Upper lobe of left lung (tissue), 6 donors: Measurements from ENCODE around the gene CEP41. TPM values are rescaled to one million over a fixed set of nuclear protein-coding genes. Genes with fewer than 3 reads are reported as not detected.

Experiments
- ATAC-seq, 2 donors: fragments of 200-7000 bp; cut with Tn5 transposase; one replicate each; pipeline ENCODE4 v1.9.1; 2022; ENCODE audit warnings: mild to moderate bottlenecking in 2 of 2, moderate library complexity in 2 of 2; ENCODE audit not compliant: low FRiP score in 2 of 2
- DNase-seq, 2 donors: peaks; one replicate each; pipeline ENCODE4 v3.0.0-alpha.2; 2019 to 2020
- H3K27ac ChIP-seq, 4 donors: fragments of 200-600 bp; sonication (generic); one replicate each; pipeline ENCODE4 v1.5.1; 2016 to 2019
- H3K27me3 ChIP-seq, 4 donors: fragments of 200-600 bp; sonication (generic); one replicate each; pipeline ENCODE4 v1.5.1; 2017 to 2019
- H3K36me3 ChIP-seq, 4 donors: fragments of 200-600 bp; sonication (generic); one replicate each; pipeline ENCODE4 v1.5.1; 2016 to 2019
- H3K4me1 ChIP-seq, 4 donors: fragments of 200-600 bp; sonication (generic); one replicate each; pipeline ENCODE4 v1.5.1; 2018 to 2019
- H3K4me3 ChIP-seq, 4 donors: fragments of 200-600 bp; sonication (generic); one replicate each; pipeline ENCODE4 v1.5.1; 2017 to 2019; ENCODE audit warnings: mild to moderate bottlenecking in 2 of 4, moderate library complexity in 1 of 4
- H3K9me3 ChIP-seq, 4 donors: fragments of 200-600 bp; sonication (generic); one replicate each; pipeline ENCODE4 v1.5.1; 2018 to 2019
- CTCF ChIP-seq, 6 experiments: fragments of 450-650 bp in 4 of 6; fragments of 200-600 bp in 2 of 6; sonication (generic) in 2 of 6; IDR thresholded peaks; one replicate each; pipeline ENCODE4 v1.5.1; 2016 to 2019; ENCODE audit warnings: antibody characterized with exemption in 6 of 6
- EP300 ChIP-seq, 4 donors: sonication (generic); formaldehyde crosslinking; IDR thresholded peaks; one replicate each; pipeline ENCODE4 v1.5.1; 2017; ENCODE audit warnings: antibody characterized with exemption in 4 of 4, control low read depth in 2 of 4
- POLR2A ChIP-seq, 4 donors: fragments of 450-650 bp; IDR thresholded peaks; one replicate each; pipeline ENCODE4 v1.5.1; 2016 to 2017; ENCODE audit warnings: antibody characterized with exemption in 4 of 4, mild to moderate bottlenecking in 2 of 4
- POLR2AphosphoS5 ChIP-seq, 2 donors: sonication (generic); formaldehyde crosslinking; IDR thresholded peaks; one replicate each; pipeline ENCODE4 v1.5.1; 2017; ENCODE audit warnings: antibody characterized with exemption in 2 of 2
- WGBS, 2 donors: methylation state at CpG; one replicate each; pipeline ENCODE4 v1.1.5; 2017 to 2018; 5-methylcytosine and 5-hydroxymethylcytosine counted together
- total RNA-seq, 6 donors: library from RNA; depleted of rRNA in 4 of 6; stranded (reverse); fragments of >200 nt in 4 of 6; gene quantifications; one replicate each; pipeline versions ENCODE4 v1.1.0 to v1.2.1, GENCODE V29; 2016 to 2021
- donor health status: DM: no; HTN: no; CAD: no; lungs with moderate emphysema.
- donor health status: DM: no; HTN: yes; CAD: no; lungs with severe emphysema.

CEP41 gene
- total RNA-seq, 6 donors from 2014 or later: 4.3 to 11.5 (median 7.2) TPM

DNA sequence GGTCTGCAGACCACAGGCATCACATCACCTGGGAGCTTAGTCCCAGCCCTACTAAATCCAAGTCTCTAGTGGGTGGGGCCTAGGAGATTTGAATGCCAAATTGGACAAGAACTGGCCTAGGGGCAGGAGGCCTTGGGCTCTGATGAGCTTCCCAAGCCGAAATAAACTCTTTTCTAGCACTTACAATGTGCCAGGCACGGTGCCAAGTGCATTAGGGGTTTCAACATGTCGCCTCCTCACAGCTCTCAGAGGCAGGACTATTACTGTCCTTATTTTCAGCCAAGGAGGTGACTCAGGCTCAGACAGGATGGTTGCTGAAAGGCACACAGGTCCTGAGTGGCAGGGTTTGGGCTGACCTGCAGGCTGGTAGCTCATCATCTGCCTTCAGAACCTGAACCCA lies 69.8 kb downstream of the CEP41 start:
- WGBS, 2 donors: 71 to 76% methylated on average over 3 of the region's 3 CpGs
- TF ChIP-seq POLR2A (IDR thresholded peaks at IDR 0.05): no peak
- TF ChIP-seq CTCF (IDR thresholded peaks at IDR 0.05): no peak
- TF ChIP-seq POLR2AphosphoS5 (IDR thresholded peaks at IDR 0.05): peak; percentile 31 to 33
- TF ChIP-seq EP300 (IDR thresholded peaks at IDR 0.05): no peak
- H3K27me3 ChIP-seq: no peaks in the 10 kb centered on the region
- no peak overlapping the region for H3K4me3 ChIP-seq
- peak overlapping the region; percentile 59 to 88 (median 84) for H3K27ac ChIP-seq
- H3K36me3 ChIP-seq: no peaks in the 10 kb centered on the region
- H3K9me3 ChIP-seq: no peaks in the 10 kb centered on the region
- ATAC-seq: no peak
- peak in 1 of 2 donors; percentile 31 for DNase-seq
- H3K4me1 ChIP-seq: peaks cover 25 to 50% (median 36%) of the 10 kb centered on the region in 4 donors

DNA sequence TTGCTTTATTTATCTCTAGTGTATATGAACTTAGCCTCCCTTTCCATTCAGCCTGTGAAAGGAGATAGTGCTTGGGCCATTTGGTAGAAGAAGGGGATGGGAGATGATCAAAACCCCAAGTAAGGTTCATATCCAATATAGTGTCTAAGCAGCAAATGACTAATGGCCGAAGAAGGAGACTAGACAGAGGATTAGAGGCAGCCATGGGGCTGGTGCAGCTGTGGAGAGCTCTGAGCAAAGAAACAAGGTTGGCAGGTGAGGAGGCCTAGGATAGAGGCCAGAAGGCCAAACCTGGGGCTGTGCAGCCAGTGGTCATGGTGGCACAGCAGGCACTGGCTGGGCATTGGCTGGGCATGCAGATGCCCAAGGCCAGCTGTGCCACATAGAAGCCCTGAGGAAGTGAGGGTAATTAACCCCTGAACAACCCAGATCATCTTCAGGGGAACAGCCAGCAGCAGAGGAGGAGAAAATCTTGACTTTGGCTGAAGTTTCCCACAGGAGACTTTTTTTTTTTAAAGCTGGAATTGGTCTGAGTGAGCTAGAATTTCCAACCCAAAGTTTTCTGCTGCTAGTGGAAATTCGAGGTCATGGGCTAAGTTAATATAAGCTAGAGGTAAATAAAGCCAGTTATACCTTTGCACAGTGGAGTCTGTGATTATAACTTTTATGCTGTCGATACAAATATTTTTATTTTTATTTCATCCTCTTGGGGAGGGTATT lies 70.8 kb downstream of the CEP41 start:
- DNase-seq (no peak), ATAC-seq (no peak)
- Histone ChIP-seq H3K36me3 (no peaks in the 10 kb centered on the region), H3K4me3 (no peak overlapping the region), H3K4me1 (peaks cover 25 to 50% (median 36%) of the 10 kb centered on the region in 4 donors), H3K27ac (peak overlapping the region; percentile 35 to 84 (median 60)), H3K9me3 (no peaks in the 10 kb centered on the region), H3K27me3 (no peaks in the 10 kb centered on the region)
- TF ChIP-seq POLR2AphosphoS5 (IDR thresholded peaks at IDR 0.05): no peak
- no peak for TF ChIP-seq CTCF (IDR thresholded peaks at IDR 0.05)
- no peak for TF ChIP-seq POLR2A (IDR thresholded peaks at IDR 0.05)
- no peak for TF ChIP-seq EP300 (IDR thresholded peaks at IDR 0.05)
- 67 to 71% methylated on average over 3 of the region's 3 CpGs for WGBS, 2 donors

DNA sequence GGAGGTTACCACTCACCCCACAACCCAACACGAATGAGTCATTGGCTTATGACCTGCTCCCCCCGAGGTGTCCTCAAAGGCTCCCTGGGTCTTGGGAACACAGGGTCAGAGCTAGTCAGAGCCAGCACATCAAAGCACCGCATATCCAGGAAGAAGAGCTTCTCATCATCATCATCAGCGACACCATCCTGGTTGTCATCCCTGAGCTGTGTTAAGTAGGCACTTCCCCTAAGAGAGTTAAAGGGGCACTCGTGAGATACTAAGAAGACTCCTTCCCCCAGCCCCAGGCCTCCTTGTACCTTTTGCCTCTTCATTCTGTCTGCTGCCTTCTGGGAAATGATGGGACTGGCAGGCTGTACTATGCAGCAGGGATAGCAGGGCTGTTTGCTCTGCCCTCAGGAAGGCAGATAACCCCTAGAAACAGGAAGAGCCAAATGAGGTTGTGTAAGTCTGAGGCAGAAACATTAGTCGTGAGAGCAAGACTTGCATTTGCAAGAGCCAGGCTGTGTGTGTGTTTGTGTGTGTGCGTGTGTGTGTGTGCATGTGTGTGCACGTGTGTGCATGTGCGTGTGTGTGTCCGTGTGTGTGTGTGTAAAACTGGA lies 71.6 kb downstream of the CEP41 start:
- peaks cover 22 to 48% (median 33%) of the 10 kb centered on the region in 4 donors for H3K4me1 ChIP-seq
- DNase-seq (no peak), ATAC-seq (peak in 1 of 2 donors; percentile 44)
- no peaks in the 10 kb centered on the region for H3K36me3 ChIP-seq
- peak overlapping the region; percentile 18 to 74 (median 40) for H3K27ac ChIP-seq
- TF ChIP-seq POLR2AphosphoS5 (IDR thresholded peaks at IDR 0.05) (peak; percentile 51 to 54), POLR2A (IDR thresholded peaks at IDR 0.05) (no peak), EP300 (IDR thresholded peaks at IDR 0.05) (peak in 3 of 4 donors; percentile 41 to 65 (median 57))
- H3K4me3 ChIP-seq: no peak overlapping the region
- H3K27me3 ChIP-seq: no peaks in the 10 kb centered on the region
- no peaks in the 10 kb centered on the region for H3K9me3 ChIP-seq
- WGBS, 2 donors: 35 to 39% methylated on average over 7 to 10 of the region's 10 CpGs

GRCh38 chr7:130367836-130368746 lies 72.7 kb downstream of the CEP41 start:
- TF ChIP-seq POLR2AphosphoS5 (IDR thresholded peaks at IDR 0.05) (no peak), CTCF (IDR thresholded peaks at IDR 0.05) (no peak), EP300 (IDR thresholded peaks at IDR 0.05) (no peak), POLR2A (IDR thresholded peaks at IDR 0.05) (no peak)
- DNase-seq (no peak), ATAC-seq (no peak)
- H3K36me3 ChIP-seq: no peaks in the 10 kb centered on the region
- peak overlapping the region; percentile 18 to 74 (median 40) for H3K27ac ChIP-seq
- H3K9me3 ChIP-seq: no peaks in the 10 kb centered on the region
- no peak overlapping the region for H3K4me3 ChIP-seq
- peaks cover 15 to 37% (median 21%) of the 10 kb centered on the region in 4 donors for H3K4me1 ChIP-seq
- WGBS, 2 donors: 76 to 84% methylated on average over 13 to 17 of the region's 19 CpGs
- no peaks in the 10 kb centered on the region for H3K27me3 ChIP-seq
